ENCODE data around the gene CTRL.

Gene CTRL

DNA sequence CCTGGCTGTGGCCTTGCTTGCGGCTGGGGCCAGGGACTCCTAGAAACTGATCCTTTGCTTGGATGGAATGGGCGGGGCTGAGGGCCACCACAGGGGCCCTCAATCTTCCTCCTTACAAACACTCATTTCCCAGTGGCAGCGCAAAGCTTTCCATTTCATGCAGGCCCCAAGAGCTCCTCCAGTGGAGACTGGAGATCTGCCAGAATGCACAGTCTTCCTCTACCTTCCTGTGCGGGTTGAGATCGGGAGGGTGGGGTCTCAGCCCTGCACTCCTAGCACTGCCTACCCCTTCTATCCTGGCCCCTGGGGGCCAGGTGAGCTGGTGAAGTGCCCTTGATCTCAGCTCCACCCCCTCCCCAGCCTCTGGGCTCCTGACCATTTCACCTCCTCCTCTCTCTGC is 45.3 kb downstream of the CTRL start:
- DNase-seq (ENCODE audit: low read depth), result no peak

DNA sequence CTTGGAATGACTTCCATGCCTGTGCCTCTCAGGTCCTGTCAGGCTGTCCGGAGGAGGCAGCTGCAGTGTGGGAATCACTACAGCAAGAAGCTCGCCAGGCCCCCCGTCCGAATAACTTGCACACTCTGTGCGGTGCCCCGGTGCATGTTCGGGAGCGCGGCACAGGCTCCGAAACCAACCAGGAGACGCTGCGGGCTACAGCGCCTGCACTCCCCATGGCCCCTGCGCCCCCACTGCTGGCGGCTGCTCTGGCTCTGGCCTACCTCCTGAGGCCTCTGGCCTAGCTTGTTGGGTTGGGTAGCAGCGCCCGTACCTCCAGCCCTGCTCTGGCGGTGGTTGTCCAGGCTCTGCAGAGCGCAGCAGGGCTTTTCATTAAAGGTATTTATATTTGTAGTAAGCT is 45.7 kb downstream of the CTRL start:
- no peak for DNase-seq (ENCODE audit: low read depth)

DNA sequence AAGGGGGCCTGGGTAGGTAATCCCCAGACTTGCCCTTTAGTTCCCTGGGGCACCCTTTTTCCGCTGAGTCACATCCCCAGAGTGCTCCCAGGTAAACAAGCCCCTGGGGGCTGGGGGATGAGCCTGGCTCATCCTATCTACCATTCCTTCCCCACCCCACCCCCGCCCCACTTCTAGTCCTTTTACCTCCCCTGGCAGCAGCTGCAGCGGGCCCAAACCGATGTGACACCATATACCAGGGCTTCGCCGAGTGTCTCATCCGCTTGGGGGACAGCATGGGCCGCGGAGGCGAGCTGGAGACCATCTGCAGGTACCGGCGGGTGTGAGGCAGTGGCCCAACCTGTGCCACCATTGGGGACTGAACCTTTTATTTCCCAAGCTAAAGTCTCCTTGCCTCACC is 46.1 kb downstream of the CTRL start:
- DNase-seq (ENCODE audit: low read depth), result no peak

GRCh38 chr16:67884684-67885083 is 47.0 kb downstream of the CTRL start, which contains the start of gene NRN1L:
Gene NRN1L (plus strand): TSS chr16:67884885. CDS start chr16:67884904, 19 bp downstream.
- DNase-seq (ENCODE audit: low read depth), result peak; percentile 93

DNA sequence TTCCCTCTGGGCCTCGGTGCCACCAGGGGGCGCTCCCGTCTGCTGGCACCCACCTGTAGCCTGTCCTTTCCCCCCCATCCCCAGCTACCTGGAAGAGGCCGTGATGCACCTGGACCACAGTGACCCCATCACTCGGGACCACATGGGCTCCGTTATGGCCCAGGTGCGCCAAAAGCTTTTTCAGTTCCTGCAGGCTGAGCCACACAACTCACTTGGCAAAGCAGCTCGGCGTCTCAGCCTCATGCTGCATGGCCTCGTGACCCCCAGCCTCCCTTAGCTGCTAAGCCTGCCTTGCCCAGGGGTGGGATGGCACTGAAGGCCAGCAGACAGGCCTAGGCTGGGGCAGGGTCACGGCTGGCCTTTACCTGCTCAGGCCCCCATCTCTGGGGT is 47.8 kb downstream of the CTRL start:
- peak; percentile 45 for DNase-seq (ENCODE audit: low read depth)

DNA sequence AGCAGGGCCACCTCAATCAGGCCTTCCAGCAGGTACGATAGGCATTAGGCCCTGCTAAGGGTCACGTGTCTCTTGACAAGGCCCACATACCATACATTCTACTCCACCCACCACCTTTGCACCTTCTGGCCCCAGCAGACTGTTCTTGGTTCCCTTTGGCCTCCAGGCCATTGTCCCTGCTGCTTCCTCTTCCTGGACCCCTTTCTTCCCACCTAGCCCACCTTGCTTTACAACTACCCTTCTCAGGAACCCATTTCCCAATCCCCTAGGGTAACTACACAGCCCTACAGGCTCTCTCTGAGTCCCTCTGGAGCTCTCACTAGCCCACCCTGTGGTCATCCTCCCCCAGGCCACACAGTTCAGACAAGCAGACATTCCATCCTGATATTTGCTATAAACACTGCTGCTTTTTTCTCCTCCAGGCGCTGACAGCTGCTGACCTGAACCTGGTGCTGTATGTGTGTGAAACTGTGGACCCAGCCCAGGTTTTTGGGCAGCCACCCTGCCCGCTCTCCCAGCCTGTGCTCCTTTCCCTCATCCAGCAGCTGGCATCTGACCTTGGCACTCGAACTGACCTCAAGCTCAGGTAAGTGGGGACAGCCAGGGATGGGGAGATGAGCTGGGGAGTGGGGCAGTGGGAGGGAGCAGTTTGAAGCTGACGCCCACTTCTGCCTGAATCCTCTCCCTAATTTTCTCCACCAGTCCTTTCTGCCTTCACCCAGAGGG is 48.4 kb downstream of the CTRL start:
- no peak for DNase-seq (ENCODE audit: low read depth)

DNA sequence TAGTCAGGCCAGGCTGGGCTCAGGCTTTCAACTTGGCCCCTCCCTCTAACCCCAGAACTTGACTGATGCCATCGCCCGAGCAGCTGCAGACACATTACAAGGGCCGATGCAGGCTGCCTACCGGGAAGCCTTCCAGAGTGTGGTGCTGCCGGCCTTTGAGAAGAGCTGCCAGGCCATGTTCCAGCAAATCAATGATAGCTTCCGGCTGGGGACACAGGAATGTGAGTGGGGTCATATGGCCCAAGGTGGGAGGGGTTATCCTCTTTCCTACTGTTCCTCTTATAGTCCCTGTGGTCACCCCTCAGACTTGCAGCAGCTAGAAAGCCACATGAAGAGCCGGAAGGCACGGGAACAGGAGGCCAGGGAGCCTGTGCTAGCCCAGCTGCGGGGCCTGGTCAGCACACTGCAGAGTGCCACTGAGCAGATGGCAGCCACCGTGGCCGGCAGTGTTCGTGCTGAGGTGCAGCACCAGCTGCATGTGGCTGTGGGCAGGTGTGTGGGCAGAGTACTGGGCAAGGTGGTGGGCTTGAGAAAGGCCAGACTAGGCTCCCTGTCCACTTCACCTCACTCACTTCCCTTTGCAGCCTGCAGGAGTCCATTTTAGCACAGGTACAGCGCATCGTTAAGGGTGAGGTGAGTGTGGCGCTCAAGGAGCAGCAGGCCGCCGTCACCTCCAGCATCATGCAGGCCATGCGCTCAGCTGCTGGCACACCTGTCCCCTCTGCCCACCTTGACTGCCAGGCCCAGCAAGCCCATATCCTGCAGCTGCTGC is 49.1 kb downstream of the CTRL start:
- DNase-seq (ENCODE audit: low read depth), result no peak

- DNase-seq (ENCODE audit: low read depth), result no peak
Measured at GRCh38 chr16:67881621-67882161, 50.0 kb downstream of the CTRL start.

DNA sequence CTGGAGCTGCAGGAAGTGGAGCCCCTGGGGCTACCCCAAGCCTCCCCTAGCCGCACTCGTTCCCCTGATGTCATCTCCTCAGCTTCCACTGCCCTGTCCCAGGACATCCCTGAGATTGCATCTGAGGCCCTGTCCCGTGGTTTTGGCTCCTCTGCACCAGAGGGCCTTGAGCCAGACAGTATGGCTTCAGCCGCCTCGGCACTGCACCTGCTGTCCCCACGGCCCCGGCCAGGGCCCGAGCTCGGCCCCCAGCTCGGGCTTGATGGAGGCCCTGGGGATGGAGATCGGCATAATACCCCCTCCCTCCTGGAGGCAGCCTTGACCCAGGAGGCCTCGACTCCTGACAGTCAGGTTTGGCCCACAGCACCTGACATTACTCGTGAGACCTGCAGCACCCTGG is 51.1 kb downstream of the CTRL start:
- DNase-seq (ENCODE audit: low read depth), result no peak

GRCh38 chr16:67879936-67880335 is 51.7 kb downstream of the CTRL start:
- no peak for DNase-seq (ENCODE audit: low read depth)
